Measurements from ENCODE around the gene CCDC93.

Gene CCDC93

GRCh38 chr2:117972476-117973123, 41.3 kb downstream of the CCDC93 start:
- DNase-seq (ENCODE audit: extremely low read depth, insufficient read length) = no peak

GRCh38 chr2:117968722-117969121, 45.1 kb downstream of the CCDC93 start:
- Histone ChIP-seq H3K4me3 (replicated peaks; ENCODE audit: low read depth, low read length) (no peak overlapping the region), H3K36me3 (ENCODE audit: control insufficient read depth, insufficient read depth, low read length) (peaks cover 7% of the 10 kb centered on the region), H3K27me3 (replicated peaks; ENCODE audit: control insufficient read depth, insufficient read depth, low read length) (no peaks in the 10 kb centered on the region)
- no peak for DNase-seq (ENCODE audit: extremely low read depth, insufficient read length)
- TF ChIP-seq CTCF (IDR thresholded peaks at IDR 0.05; ENCODE audit: insufficient read depth, low read length, poor library complexity, severe bottlenecking) = no peak

More at GRCh38 chr2:117972476-117973123, 41.3 kb downstream of the CCDC93 start:
- Histone ChIP-seq H3K27me3 (replicated peaks; ENCODE audit: control insufficient read depth, insufficient read depth, low read length) (no peaks in the 10 kb centered on the region), H3K4me3 (replicated peaks; ENCODE audit: low read depth, low read length) (no peak overlapping the region), H3K36me3 (ENCODE audit: control insufficient read depth, insufficient read depth, low read length) (peaks cover 11% of the 10 kb centered on the region)
- TF ChIP-seq CTCF (IDR thresholded peaks at IDR 0.05; ENCODE audit: insufficient read depth, low read length, poor library complexity, severe bottlenecking) = no peak

GRCh38 chr2:117967977-117968718, 45.7 kb downstream of the CCDC93 start:
- Histone ChIP-seq H3K27me3 (replicated peaks; ENCODE audit: control insufficient read depth, insufficient read depth, low read length) (no peaks in the 10 kb centered on the region), H3K4me3 (replicated peaks; ENCODE audit: low read depth, low read length) (no peak overlapping the region), H3K36me3 (ENCODE audit: control insufficient read depth, insufficient read depth, low read length) (peaks cover 5% of the 10 kb centered on the region)
- no peak for TF ChIP-seq CTCF (IDR thresholded peaks at IDR 0.05; ENCODE audit: insufficient read depth, low read length, poor library complexity, severe bottlenecking)
- no peak for DNase-seq (ENCODE audit: extremely low read depth, insufficient read length)

- H3K36me3 ChIP-seq (ENCODE audit: control insufficient read depth, insufficient read depth, low read length) = peaks cover 3% of the 10 kb centered on the region
- no peak overlapping the region for H3K4me3 ChIP-seq (replicated peaks; ENCODE audit: low read depth, low read length)
- DNase-seq (ENCODE audit: extremely low read depth, insufficient read length) = no peak
- no peaks in the 10 kb centered on the region for H3K27me3 ChIP-seq (replicated peaks; ENCODE audit: control insufficient read depth, insufficient read depth, low read length)
- no peak for TF ChIP-seq CTCF (IDR thresholded peaks at IDR 0.05; ENCODE audit: insufficient read depth, low read length, poor library complexity, severe bottlenecking)
These were observed 50.4 kb downstream of the CCDC93 start for GRCh38 chr2:117963446-117963845.

GRCh38 chr2:117961201-117961600, 52.7 kb downstream of the CCDC93 start:
- DNase-seq (ENCODE audit: extremely low read depth, insufficient read length) = no peak
- no peak for TF ChIP-seq CTCF (IDR thresholded peaks at IDR 0.05; ENCODE audit: insufficient read depth, low read length, poor library complexity, severe bottlenecking)
- no peak overlapping the region for H3K4me3 ChIP-seq (replicated peaks; ENCODE audit: low read depth, low read length)
- peaks cover 5% of the 10 kb centered on the region for H3K36me3 ChIP-seq (ENCODE audit: control insufficient read depth, insufficient read depth, low read length)
- H3K27me3 ChIP-seq (replicated peaks; ENCODE audit: control insufficient read depth, insufficient read depth, low read length) = no peaks in the 10 kb centered on the region
